ENCODE measurements around the gene FH.

GRCh38 chr1:241503444-241503843 lies 16.1 kb downstream of the FH start:
- no peak for TF ChIP-seq POLR2AphosphoS5 (IDR thresholded peaks at IDR 0.05)
- TF ChIP-seq, protein P1, sequence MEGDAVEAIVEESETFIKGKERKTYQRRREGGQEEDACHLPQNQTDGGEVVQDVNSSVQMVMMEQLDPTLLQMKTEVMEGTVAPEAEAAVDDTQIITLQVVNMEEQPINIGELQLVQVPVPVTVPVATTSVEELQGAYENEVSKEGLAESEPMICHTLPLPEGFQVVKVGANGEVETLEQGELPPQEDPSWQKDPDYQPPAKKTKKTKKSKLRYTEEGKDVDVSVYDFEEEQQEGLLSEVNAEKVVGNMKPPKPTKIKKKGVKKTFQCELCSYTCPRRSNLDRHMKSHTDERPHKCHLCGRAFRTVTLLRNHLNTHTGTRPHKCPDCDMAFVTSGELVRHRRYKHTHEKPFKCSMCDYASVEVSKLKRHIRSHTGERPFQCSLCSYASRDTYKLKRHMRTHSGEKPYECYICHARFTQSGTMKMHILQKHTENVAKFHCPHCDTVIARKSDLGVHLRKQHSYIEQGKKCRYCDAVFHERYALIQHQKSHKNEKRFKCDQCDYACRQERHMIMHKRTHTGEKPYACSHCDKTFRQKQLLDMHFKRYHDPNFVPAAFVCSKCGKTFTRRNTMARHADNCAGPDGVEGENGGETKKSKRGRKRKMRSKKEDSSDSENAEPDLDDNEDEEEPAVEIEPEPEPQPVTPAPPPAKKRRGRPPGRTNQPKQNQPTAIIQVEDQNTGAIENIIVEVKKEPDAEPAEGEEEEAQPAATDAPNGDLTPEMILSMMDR (IDR thresholded peaks at IDR 0.05): no peak
